Fibroblast of pulmonary artery (primary cell): ENCODE data around the gene ITSN1.
A peak's percentile ranks its signal among the peaks of the same experiment; 100 is the strongest.

Source experiments
- DNase-seq: peaks from one replicate; pipeline ENCODE4 v3.0.0-alpha.2; 2010; ENCODE audit warnings: low read depth
- H3K4me3 ChIP-seq: replicated peaks from 2 replicates; pipeline ENCODE4 v1.5.1; 2011; ENCODE audit warnings: low read depth, mild to moderate bottlenecking, control low read depth, low read length, moderate library complexity
- CTCF ChIP-seq: IDR thresholded peaks from 2 replicates; pipeline ENCODE4 v1.5.1; 2011; ENCODE audit warnings: mild to moderate bottlenecking, control low read depth, low read length, inconsistent platforms; ENCODE audit errors: missing control alignments

Gene ITSN1

GRCh38 chr21:33824156-33824941 lies 182.0 kb downstream of the ITSN1 start:
- DNase-seq, result no peak
- H3K4me3 ChIP-seq, result no peak overlapping the region
- TF ChIP-seq CTCF, result no peak

GRCh38 chr21:33825419-33825818 lies 183.1 kb downstream of the ITSN1 start:
- no peak for TF ChIP-seq CTCF
- H3K4me3 ChIP-seq, result no peak overlapping the region
- no peak for DNase-seq

- DNase-seq, result peak; percentile 34
- no peak overlapping the region for H3K4me3 ChIP-seq
- no peak for TF ChIP-seq CTCF
These were observed 183.6 kb downstream of the ITSN1 start for GRCh38 chr21:33825915-33826314.

- no peak for TF ChIP-seq CTCF
- DNase-seq, result no peak
- no peak overlapping the region for H3K4me3 ChIP-seq
These were observed 185.8 kb downstream of the ITSN1 start for GRCh38 chr21:33828083-33828482.

GRCh38 chr21:33828577-33828976 lies 186.3 kb downstream of the ITSN1 start:
- no peak for DNase-seq
- no peak for TF ChIP-seq CTCF
- no peak overlapping the region for H3K4me3 ChIP-seq

- no peak for TF ChIP-seq CTCF
- no peak overlapping the region for H3K4me3 ChIP-seq
- DNase-seq, result no peak
These were observed 187.5 kb downstream of the ITSN1 start for GRCh38 chr21:33829844-33830243.
